HL-60 (cell line): ENCODE data around the gene OR11H1.
"Not testable (repeated sequence)": the region's sequence is repeated elsewhere in the genome, so short reads cannot be mapped to it uniquely, and the experiment has no call there.

Experiments
- DNase-seq, 2 experiments: peaks; one replicate each; pipeline ENCODE4 v3.0.0-alpha.2; 2010 to 2020; ENCODE audit warnings: low read depth in 1 of 2, low spot score in 1 of 2
- H3K27ac ChIP-seq: fragments of 250-450 bp; sonication (Bioruptor Pico); replicated peaks from 2 replicates; pipeline ENCODE4 v1.5.1; 2020; ENCODE audit warnings: mild to moderate bottlenecking, moderate library complexity
- H3K27me3 ChIP-seq: fragments of 250-450 bp; sonication (Bioruptor Pico); 2 replicates; pipeline ENCODE4 v1.5.1; 2021; ENCODE audit warnings: mild to moderate bottlenecking, moderate library complexity; ENCODE audit not compliant: insufficient read depth, poor library complexity, severe bottlenecking
- H3K4me3 ChIP-seq: replicated peaks from 2 replicates; pipeline ENCODE4 v1.5.1; 2011; ENCODE audit warnings: mild to moderate bottlenecking, control low read depth, low read length; ENCODE audit not compliant: insufficient read depth
- long read RNA-seq: library from polyadenylated mRNA; unstranded; transcript quantifications from one replicate; pipeline ENCODE4 v2.0.0, GENCODE V29; 2020

Gene OR11H1
- long read RNA-seq = 0 reads

- not testable (repeated sequence) for H3K27ac ChIP-seq, H3K27me3 ChIP-seq, DNase-seq, H3K4me3 ChIP-seq
Measured at GRCh38 chr22:15527892-15528291, at the start of gene OR11H1. OR11H1 (plus strand) TSS chr22:15528192; CDS start chr22:15528192, 0 bp downstream.

- H3K27me3 ChIP-seq, H3K27ac ChIP-seq, DNase-seq, H3K4me3 ChIP-seq: not testable (repeated sequence)
Measured at GRCh38 chr22:15509967-15510366, 18.0 kb upstream of the OR11H1 start.

GRCh38 chr22:15515896-15516295 lies 12.1 kb upstream of the OR11H1 start:
- not testable (repeated sequence) for H3K27me3 ChIP-seq, H3K4me3 ChIP-seq, DNase-seq, H3K27ac ChIP-seq

GRCh38 chr22:15553767-15554166 lies 25.8 kb downstream of the OR11H1 start:
- DNase-seq, H3K27ac ChIP-seq, H3K27me3 ChIP-seq, H3K4me3 ChIP-seq: not testable (repeated sequence)

GRCh38 chr22:15563461-15563860 lies 35.5 kb downstream of the OR11H1 start:
- H3K27ac ChIP-seq, H3K27me3 ChIP-seq, H3K4me3 ChIP-seq, DNase-seq: not testable (repeated sequence)

GRCh38 chr22:15565063-15565462 lies 37.1 kb downstream of the OR11H1 start:
- not testable (repeated sequence) for H3K27me3 ChIP-seq, H3K4me3 ChIP-seq, H3K27ac ChIP-seq, DNase-seq
